ENCODE data around the gene MBOAT2.

MBOAT2 gene

GRCh38 chr2:8862230-8862629 lies 141.3 kb downstream of the MBOAT2 start:
- in situ Hi-C loops (cut with MboI; ENCODE audit: low sequenced_read_pairs): no loop called here

GRCh38 chr2:8861797-8862196 lies 141.7 kb downstream of the MBOAT2 start:
- in situ Hi-C loops (cut with MboI; ENCODE audit: low sequenced_read_pairs): no loop called here

- in situ Hi-C loops (cut with MboI; ENCODE audit: low sequenced_read_pairs): no loop called here
Measured at GRCh38 chr2:8860239-8860638, 143.2 kb downstream of the MBOAT2 start.

DNA sequence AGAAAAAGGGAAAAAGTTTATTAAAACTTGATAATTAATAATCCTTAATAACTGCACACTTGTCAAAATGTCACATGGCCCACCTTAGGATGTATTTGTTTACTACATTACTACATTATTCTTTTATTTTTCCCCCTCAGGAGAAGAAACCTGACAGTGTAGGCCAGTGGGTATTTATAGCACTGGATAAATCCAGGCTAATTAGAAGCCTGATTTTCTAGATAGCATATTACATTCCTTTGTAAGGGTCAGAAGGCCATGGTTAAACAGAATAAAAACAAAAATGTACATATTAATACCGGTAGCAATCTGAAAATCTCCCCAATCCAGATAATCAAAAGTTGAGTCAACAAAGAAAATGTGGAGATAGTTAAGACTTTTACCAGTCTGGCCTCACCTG lies 144.6 kb downstream of the MBOAT2 start:
- in situ Hi-C loops (cut with MboI; ENCODE audit: low sequenced_read_pairs): no loop called here

DNA sequence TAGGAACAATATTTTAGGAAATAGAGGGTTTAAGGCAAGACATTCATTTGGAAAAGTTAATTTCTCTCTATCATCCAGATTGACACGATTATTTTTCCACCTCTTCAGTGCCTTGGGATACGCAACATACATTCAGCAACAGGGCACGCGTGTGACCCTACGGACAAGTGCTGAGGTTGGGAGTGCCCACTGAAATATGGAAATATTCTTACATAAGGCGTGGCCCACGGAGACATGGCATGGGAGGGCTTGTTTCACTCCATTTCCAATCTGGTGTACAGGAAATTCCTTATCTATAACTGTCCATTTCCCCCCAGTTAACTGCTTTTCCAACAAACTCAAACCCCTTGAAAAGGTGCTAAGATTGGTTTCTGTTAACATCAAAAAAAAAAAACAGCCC lies 145.2 kb downstream of the MBOAT2 start:
- in situ Hi-C loops (cut with MboI; ENCODE audit: low sequenced_read_pairs): no loop called here

DNA sequence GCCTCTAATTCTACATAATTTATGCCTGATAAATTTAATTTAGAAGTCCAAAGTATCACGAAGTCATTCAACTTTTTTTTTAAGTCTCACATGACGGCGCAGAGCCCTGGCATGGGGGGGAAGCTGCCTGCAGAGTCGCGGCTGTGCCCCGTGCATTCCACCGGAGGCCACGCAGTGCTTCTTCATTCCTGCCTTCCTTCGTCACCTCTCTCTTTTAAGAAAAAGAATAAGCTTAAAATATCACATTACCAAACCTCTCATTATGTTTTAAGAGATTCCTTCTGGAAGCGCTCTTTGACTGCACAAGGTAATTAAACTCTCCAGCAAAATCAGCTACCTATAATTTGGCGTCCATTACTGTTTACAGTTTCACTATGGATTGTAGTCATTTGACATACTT lies 145.8 kb downstream of the MBOAT2 start:
- in situ Hi-C loops (cut with MboI; ENCODE audit: low sequenced_read_pairs): no loop called here

- in situ Hi-C loops (cut with MboI; ENCODE audit: low sequenced_read_pairs): no loop called here
Measured at GRCh38 chr2:8856176-8856575, 147.3 kb downstream of the MBOAT2 start.

DNA sequence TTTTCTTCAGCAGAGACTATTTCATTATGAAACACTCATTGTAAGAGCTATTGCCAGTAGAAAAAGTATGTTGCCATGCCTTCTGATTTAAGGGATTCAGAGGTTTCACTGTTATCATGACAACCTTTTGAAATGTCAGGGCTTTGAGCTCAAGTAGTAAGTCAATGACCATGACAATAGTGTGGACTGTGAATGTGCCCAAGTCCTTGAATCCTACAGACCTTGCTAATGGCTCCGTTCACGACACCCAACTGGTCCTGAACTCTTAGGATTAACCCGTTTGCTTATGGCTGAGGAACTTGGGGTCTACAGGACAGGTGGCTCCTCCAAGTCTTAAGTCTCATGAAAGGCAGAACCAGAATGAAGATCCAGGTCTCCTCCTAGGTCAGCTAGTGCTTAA lies 148.5 kb downstream of the MBOAT2 start:
- in situ Hi-C loops (cut with MboI; ENCODE audit: low sequenced_read_pairs): no loop called here

DNA sequence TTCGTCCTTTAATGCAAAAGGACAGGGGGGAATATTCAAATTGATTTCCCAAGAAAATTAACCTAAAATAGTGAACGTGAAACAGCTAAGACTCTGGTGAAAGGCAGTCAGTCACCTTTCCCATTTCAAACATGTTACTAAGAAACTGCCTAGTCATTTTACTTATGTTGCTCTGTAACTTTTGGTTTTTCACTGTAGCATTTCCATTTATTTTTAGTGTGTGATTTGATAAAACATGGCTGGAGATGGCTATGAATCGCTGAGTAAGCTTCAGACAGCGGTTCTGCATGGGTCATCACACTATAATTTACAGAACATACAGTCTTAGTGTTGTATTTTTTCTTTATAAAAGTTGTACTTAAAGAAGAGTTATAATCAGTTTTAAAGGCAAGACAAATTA lies 150.1 kb downstream of the MBOAT2 start:
- in situ Hi-C loops (cut with MboI; ENCODE audit: low sequenced_read_pairs): no loop called here

- in situ Hi-C loops (cut with MboI; ENCODE audit: low sequenced_read_pairs): no loop called here
Measured at GRCh38 chr2:8851811-8852560, 151.5 kb downstream of the MBOAT2 start.

DNA sequence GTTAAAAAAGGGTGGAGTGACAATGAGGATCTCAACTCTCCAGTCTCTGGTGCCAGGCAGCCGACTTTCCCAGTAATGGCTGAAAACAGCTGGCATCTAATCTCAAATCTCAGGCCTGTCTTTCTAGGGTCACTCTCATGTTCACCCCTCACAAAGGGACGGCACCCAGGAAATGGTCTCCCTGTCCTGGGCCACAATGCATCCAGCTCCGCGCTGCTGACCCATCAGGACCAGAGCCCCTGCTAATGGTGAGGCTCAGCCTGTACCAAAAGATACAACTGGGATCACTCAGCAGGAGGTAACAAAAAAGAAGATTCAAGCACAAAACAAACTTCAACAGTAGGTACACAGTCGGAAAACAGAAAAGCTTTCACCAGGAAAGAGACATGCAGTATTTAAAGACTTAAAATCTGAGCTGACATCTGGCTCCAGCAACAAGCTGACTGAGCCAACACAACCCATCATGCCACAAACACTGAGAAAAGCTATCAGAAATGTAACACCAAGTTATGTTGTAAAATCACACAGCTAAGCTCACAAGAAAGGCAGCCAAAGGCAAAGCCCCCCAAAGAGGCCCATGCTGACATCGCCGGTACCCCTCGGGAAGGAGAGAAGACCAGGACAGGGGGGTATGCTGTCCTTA lies 152.5 kb downstream of the MBOAT2 start:
- in situ Hi-C loops (cut with MboI; ENCODE audit: low sequenced_read_pairs): no loop called here

DNA sequence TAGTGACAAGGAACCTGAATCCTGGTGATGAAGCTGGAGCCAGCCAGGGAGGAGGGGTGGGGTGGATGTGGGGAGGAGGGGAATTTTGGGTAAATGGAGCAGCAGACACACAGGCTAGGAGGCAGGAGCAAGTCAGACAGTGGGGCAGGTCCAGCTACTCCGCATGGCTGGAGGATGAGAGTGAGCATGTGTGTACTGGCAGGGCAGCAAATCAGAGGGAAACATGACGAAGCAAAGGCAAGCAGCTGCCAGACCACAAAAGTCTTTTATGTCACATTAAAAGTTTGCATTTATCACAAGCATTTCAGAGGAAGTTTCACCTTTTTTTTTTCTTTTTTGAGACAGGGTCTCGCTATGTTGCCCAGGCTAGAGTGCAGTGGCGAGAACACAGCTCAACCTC lies 154.2 kb downstream of the MBOAT2 start:
- in situ Hi-C loops (cut with MboI; ENCODE audit: low sequenced_read_pairs): no loop called here

GRCh38 chr2:8848328-8849100 lies 155.0 kb downstream of the MBOAT2 start:
- in situ Hi-C loops (cut with MboI; ENCODE audit: low sequenced_read_pairs): no loop called here

- in situ Hi-C loops (cut with MboI; ENCODE audit: low sequenced_read_pairs): no loop called here
Measured at GRCh38 chr2:8847400-8847799, 156.1 kb downstream of the MBOAT2 start.

GRCh38 chr2:8841932-8842331 lies 161.6 kb downstream of the MBOAT2 start:
- in situ Hi-C loops (cut with MboI; ENCODE audit: low sequenced_read_pairs): no loop called here

DNA sequence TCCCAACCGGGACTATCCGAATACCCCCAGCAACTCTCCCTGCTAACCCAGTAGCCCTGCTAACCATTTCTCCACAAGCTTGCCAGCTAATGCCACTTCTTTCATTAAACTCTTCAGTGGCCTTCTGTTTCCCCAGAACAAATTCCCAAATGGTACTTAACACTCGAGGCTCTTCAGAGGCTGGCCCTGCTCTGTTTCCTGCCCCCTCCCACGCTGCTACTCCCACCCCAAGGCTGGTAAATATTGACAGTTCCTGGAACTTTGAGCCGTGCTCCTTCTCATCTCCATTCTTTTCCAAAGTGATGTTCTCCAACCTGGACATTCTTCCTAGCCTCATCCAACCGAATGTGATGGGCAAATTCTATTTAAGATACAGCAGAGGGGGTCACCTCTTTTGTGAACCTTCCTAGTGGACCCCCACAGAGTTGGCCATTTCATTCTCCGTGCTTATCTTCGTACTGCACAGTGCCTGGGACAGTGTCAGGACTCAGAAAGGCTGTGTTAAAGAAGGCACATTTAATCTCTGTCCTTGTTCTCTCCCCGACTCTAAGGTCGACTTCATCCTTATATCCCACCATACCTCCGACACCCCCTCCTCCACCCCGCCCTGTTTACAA lies 162.9 kb downstream of the MBOAT2 start:
- in situ Hi-C loops (cut with MboI; ENCODE audit: low sequenced_read_pairs): no loop called here

DNA sequence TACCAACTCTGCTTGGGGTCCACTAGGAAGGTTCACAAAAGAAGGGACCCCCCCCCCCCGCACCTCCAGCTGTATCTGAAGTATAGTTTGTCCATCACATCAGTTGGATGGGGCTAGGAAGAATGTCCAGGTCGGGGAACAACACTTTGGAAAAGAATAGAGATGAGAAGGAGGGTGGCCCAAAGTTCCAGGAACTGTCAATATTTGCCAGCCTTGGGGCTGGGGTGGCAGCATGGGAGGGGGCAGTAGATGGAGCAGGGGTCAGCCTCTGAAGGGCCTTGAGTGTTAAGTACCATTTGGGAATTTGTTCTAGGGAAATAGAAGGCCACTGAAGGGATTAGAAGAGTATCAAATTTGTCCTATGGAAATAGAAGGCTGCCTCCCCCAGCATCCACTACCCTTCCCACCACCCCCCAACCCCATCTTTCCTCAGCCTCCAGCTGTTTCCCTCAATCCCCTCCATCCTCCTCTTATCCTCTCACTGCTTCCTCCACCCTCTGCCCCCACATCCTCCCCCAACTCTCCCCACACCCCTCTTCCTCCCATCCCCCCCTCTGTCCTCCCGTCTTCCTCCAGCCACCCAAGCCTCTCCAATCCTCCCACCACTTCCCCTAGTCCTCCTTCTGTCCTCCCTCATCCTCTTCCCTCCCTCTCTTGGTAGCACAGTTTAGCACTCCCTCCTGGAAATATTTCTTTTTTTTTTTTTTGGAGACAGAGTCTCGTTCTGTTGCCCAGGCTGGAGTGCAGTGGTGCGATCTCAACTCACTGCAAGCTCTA lies 164.1 kb downstream of the MBOAT2 start:
- in situ Hi-C loops (cut with MboI; ENCODE audit: low sequenced_read_pairs): no loop called here

DNA sequence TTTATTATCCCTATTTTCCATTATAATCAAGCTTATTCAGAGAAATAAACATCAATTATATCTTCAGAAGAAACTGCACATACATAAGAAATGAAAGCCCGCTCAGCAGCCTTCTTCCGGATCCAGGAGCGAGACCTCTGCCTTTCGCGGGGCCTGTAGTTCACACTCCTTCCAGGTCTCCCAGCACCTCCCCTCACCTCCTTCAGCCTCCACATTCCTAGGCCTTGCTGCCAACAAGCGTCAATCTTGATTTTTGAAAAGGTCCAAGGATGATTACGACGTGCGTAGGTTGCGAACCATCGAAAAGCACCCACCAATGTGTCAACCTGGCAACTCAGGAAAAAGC lies 165.7 kb downstream of the MBOAT2 start:
- in situ Hi-C loops (cut with MboI; ENCODE audit: low sequenced_read_pairs): no loop called here

DNA sequence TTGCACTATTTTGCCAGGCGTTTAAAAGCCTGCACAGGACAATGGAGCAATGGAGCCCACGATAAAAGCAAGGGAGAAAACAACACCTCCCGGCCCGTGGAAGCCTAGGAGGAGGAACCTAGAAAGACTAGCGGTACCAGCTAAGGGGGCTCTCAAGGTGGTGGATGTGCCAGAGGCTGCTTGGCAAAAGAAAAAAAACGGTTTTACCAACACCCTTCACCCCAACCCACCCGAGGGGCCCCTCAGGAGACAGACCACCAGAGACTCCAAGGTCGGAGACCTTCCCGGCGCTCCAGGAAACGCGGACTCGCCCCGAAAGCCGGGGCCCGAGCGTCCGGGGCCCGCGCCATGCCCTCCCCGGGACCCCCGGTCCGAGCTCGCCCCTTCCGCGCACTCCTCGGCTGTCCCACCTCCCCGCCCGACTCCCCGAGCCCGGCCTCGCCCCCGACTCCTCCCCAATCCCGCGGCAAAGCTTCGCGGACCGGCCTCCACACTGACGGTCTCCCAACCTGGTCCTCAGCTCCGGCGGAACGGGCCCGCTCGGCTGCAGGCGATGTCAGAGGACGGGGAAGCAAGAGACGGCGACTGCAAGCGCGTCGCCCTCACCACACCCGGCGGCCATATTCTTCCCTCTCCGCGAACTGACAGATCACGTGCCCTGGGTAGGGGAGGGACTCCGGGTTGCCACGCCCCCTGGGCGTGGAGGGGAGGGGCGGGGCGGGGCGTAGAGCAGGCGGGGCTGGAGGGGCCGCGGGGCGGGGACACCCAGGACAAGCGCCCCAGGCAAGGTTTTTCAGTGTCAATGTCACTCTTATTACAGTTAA lies 166.3 kb downstream of the MBOAT2 start, which contains the start of gene KIDINS220:
KIDINS220 (minus strand) TSS at position 643 of the 824 bp plus-strand sequence. CDS start 10,520 bp downstream, outside the sequence.
- in situ Hi-C loops (cut with MboI; ENCODE audit: low sequenced_read_pairs): no loop called here

DNA sequence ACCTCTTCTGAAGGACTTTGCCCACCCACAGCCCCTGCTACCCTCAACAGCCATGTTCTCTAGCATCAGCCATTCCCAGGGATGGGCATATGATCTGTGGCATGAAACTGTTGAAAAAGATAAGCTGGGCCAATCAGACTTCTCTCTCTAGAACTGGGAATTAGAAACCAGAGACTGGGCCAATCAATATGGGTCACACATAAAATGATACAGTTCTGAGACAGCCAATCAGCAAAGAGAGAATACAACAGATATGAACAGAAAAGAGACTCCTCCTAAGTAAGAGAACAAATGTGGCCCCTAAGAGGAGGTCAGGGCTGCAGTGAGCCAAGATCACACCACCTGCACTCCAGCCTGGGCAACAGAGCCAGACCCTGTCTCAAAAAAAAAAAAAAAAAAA lies 168.2 kb downstream of the MBOAT2 start:
- in situ Hi-C loops (cut with MboI; ENCODE audit: low sequenced_read_pairs): no loop called here

Data from HL-60/S4 treated with retinoic acid at 250 ng/mL for 4 days and 3 days (cell line).